Thoracic aorta (tissue), 2 donors: ENCODE measurements around the gene MYLK. TPM values are rescaled to one million over a fixed set of nuclear protein-coding genes. Genes with fewer than 3 reads are reported as not detected.

Experiments used
- ATAC-seq: fragments of 150-250 bp; one replicate; pipeline ENCODE4 v1.8.0; 2017; ENCODE audit warnings: low read depth; ENCODE audit not compliant: insufficient number of reproducible peaks, low FRiP score
- DNase-seq: peaks from one replicate; pipeline ENCODE4 v3.0.0-alpha.2; 2020; ENCODE audit warnings: low spot score
- H3K27ac ChIP-seq, 2 donors: fragments of 200-600 bp; sonication (generic); 1 replicate in 1 of 2; 2 replicates in 1 of 2; pipeline ENCODE4 v1.5.1; 2016; ENCODE audit warnings: mild to moderate bottlenecking in 2 of 2, moderate library complexity in 2 of 2
- H3K27me3 ChIP-seq: fragments of 200-600 bp; sonication (generic); replicated peaks from 2 replicates; pipeline ENCODE4 v1.6.0; 2016; ENCODE audit warnings: mild to moderate bottlenecking; ENCODE audit not compliant: insufficient read depth
- H3K36me3 ChIP-seq: fragments of 200-600 bp; sonication (generic); one replicate; pipeline ENCODE4 v1.5.1; 2016
- H3K4me1 ChIP-seq, 2 donors: fragments of 200-600 bp; sonication (generic); 1 replicate in 1 of 2; 2 replicates in 1 of 2; pipeline versions ENCODE4 v1.5.1 to v1.6.0; 2016; ENCODE audit warnings: low read depth in 2 of 2, mild to moderate bottlenecking in 1 of 2; ENCODE audit not compliant: control insufficient read depth in 1 of 2
- H3K4me3 ChIP-seq: fragments of 200-600 bp; sonication (generic); 2 replicates; pipeline ENCODE4 v1.5.1; 2016; ENCODE audit warnings: mild to moderate bottlenecking
- H3K9me3 ChIP-seq: fragments of 200-600 bp; sonication (generic); 2 replicates; pipeline ENCODE4 v1.5.1; 2016
- total RNA-seq, 2 donors: library from RNA; depleted of rRNA; stranded (reverse); fragments of >200 nt; gene quantifications; one replicate each; pipeline versions ENCODE4 v1.1.0 to v1.2.3, GENCODE V29; 2016
- TF ChIP-seq, protein P1 (sequence below): fragments of 200-600 bp; sonication (generic); IDR thresholded peaks from one replicate; pipeline ENCODE4 v1.5.1; 2019; ENCODE audit warnings: antibody characterized with exemption

MYLK gene
- total RNA-seq, 2 donors from 2014 or later = 483 to 563 TPM

DNA sequence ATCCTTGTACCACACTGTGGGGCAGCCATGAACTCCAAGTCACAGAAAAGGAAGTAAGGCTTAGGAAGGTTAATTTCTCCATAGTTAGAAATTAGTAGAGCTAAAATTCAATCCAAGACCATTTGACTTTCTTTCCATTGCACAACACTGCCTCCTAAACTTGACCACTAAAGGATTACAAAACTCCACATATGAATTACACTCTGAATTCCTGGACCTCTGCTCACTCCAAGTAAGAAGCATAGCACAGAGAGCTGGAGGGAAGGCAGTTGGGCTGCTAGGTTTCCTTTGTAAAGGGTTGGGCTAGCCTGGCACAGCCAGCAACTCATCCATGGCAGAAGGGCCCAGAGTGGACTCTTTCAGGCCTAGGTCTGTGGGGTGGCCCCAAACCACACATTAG is 134.4 kb downstream of the MYLK start:
- H3K4me1 ChIP-seq = peaks cover 33 to 67% of the 10 kb centered on the region in 2 donors
- no peaks in the 10 kb centered on the region for H3K27me3 ChIP-seq
- H3K36me3 ChIP-seq = peaks cover 10% of the 10 kb centered on the region
- H3K9me3 ChIP-seq = no peaks in the 10 kb centered on the region
- peak; percentile 70 for ATAC-seq
- TF ChIP-seq, protein P1, sequence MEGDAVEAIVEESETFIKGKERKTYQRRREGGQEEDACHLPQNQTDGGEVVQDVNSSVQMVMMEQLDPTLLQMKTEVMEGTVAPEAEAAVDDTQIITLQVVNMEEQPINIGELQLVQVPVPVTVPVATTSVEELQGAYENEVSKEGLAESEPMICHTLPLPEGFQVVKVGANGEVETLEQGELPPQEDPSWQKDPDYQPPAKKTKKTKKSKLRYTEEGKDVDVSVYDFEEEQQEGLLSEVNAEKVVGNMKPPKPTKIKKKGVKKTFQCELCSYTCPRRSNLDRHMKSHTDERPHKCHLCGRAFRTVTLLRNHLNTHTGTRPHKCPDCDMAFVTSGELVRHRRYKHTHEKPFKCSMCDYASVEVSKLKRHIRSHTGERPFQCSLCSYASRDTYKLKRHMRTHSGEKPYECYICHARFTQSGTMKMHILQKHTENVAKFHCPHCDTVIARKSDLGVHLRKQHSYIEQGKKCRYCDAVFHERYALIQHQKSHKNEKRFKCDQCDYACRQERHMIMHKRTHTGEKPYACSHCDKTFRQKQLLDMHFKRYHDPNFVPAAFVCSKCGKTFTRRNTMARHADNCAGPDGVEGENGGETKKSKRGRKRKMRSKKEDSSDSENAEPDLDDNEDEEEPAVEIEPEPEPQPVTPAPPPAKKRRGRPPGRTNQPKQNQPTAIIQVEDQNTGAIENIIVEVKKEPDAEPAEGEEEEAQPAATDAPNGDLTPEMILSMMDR = no peak
- DNase-seq = no peak
- H3K27ac ChIP-seq = peak overlapping the region; percentile 82 to 84
- no peak overlapping the region for H3K4me3 ChIP-seq

DNA sequence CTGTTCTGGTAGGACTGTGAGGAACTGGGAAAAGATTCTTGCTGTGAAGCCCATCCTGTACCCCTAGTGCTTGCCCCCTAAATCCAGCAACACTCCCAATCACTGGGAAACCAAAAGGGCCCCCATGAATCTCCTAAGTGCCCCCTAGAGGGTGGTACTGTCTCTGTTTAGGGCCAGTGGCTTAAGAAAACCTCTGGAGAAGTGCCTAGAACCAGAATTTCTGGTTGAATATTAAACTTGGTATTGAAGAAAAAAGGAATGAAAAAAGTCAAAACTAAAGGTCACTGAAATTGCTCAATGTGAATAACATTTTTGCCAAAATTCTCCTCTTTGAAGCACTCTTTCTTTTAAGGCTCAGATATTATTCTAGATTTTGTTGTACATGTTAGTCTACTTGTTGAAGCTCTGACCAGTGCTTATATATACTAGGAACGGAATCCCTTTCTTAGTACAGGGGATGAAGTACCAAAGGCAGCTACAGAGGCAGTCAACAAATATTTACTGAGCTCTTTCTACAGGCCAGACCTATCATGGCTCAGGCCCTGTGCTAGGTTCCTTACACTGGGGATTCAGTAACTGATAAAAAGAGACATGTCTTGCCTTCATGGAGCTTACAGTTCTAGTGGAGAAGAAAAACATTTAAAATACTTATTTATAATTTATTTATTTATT is 138.8 kb downstream of the MYLK start:
- Histone ChIP-seq H3K4me3 (no peak overlapping the region), H3K36me3 (no peaks in the 10 kb centered on the region), H3K4me1 (peaks cover 20 to 68% of the 10 kb centered on the region in 2 donors), H3K27me3 (no peaks in the 10 kb centered on the region), H3K27ac (peak overlapping the region; percentile 28 to 32), H3K9me3 (no peaks in the 10 kb centered on the region)
- ATAC-seq = no peak
- no peak for DNase-seq
- TF ChIP-seq, protein P1 = no peak

DNA sequence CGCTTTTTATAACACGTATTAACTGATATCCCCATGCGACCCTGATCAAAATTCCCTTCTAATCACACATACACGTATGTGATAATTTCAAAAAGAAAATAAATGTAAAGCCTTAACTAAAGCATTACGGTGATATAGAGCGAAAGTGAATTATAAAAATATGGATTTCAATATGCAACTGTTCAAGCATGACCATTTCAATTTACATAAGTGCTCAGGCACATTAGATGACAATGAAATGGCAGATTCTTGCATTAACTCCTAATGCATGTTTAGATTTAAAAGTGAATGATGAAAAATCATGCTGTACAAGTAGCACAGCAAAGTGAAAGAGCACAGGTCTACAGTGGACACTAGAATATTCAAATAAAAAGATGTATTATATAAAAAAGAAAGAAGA is 140.1 kb downstream of the MYLK start:
- no peak for DNase-seq
- TF ChIP-seq, protein P1 = no peak
- Histone ChIP-seq H3K27me3 (no peaks in the 10 kb centered on the region), H3K9me3 (no peaks in the 10 kb centered on the region), H3K4me1 (peaks cover 9 to 68% of the 10 kb centered on the region in 2 donors), H3K27ac (peak overlapping the region in 1 of 2 donors; percentile 59), H3K36me3 (no peaks in the 10 kb centered on the region), H3K4me3 (no peak overlapping the region)
- no peak for ATAC-seq

DNA sequence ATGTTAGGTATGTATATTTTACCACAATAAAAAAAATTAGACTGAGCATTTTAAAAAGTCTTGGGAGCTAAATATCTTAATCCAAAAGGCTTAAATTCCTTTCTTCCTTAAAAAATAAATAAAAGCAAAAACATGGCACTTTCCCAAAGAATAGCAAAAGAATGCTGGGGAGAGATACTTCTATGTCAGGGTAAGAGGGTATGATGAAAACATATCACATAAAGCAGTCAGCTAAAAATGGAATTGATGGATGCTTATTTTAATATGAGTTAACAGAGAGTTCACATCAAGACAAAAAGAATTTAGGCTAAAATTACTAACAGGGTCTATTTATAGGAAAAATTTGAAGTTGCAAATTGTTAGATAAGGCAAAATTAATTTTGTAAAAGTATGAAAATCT is 141.0 kb downstream of the MYLK start:
- TF ChIP-seq, protein P1 = no peak
- Histone ChIP-seq H3K4me1 (peaks cover 9 to 65% of the 10 kb centered on the region in 2 donors), H3K27ac (peak overlapping the region; percentile 59)

DNA sequence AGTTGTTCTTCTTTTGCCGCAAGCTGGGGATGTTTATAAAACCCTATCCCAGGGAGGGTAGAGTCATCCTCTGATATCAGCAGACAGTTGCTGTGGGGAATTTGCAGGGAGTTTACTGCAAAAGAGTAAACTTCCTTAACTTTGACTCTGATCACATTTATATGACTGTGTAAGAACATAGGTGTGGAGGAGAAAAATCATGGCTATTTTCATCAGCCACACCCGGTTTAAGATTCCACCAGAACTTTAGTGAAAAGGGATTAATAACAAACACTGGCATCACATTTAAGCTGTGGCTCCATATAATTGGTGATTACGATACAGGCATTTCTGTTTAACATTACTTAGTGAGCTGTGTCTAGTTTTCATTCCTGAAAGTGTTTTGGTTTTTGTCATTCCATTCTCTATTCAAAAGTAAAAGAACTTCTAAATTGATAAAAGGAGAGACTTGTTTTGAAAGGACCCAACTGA is 143.1 kb downstream of the MYLK start:
- Histone ChIP-seq H3K36me3 (peaks cover 21% of the 10 kb centered on the region), H3K27me3 (no peaks in the 10 kb centered on the region), H3K4me1 (peaks cover 9 to 55% of the 10 kb centered on the region in 2 donors), H3K9me3 (no peaks in the 10 kb centered on the region), H3K4me3 (no peak overlapping the region), H3K27ac (peak overlapping the region; percentile 29 to 59)
- TF ChIP-seq, protein P1 = no peak
- DNase-seq (no peak), ATAC-seq (no peak)

More for the DNA sequence above, 141.0 kb downstream of the MYLK start:
- no peaks in the 10 kb centered on the region for H3K9me3 ChIP-seq
- H3K27me3 ChIP-seq = no peaks in the 10 kb centered on the region
- no peak for ATAC-seq
- H3K4me3 ChIP-seq = no peak overlapping the region
- no peak for DNase-seq
- peaks cover 4% of the 10 kb centered on the region for H3K36me3 ChIP-seq
